B cell (primary cell): ENCODE measurements around the gene CDKL4. TPM values are rescaled to one million over a fixed set of nuclear protein-coding genes. Genes with fewer than 3 reads are reported as not detected.

Experiments
- ATAC-seq: fragments of 200-7000 bp; cut with Tn5 transposase; one replicate; pipeline ENCODE4 v1.10.0; 2021; ENCODE audit warnings: low read depth, mild to moderate bottlenecking, moderate number of reproducible peaks, moderate library complexity
- CTCF ChIA-PET: fragments of 350-600 bp; sonication (Branson Sonifier 250); formaldehyde crosslinking; loops from one replicate; lab custom pipeline; 2021; ENCODE audit warnings: antibody characterized with exemption, inconsistent platforms; lab: Charles Lee
- POLR2A ChIA-PET: fragments of 350-600 bp; sonication (Branson Sonifier 250); formaldehyde crosslinking; loops from one replicate; lab custom pipeline; 2021; ENCODE audit warnings: antibody characterized with exemption; lab: Charles Lee
- DNase-seq: peaks from one replicate; pipeline ENCODE4 v3.0.0; 2013
- H2AFZ ChIP-seq: 2 replicates; pipeline ENCODE4 v1.6.1; 2012; ENCODE audit warnings: mild to moderate bottlenecking, low read depth, low read length; ENCODE audit not compliant: insufficient read depth, poor library complexity, severe bottlenecking
- H3K27ac ChIP-seq, 2 donors: 1 replicate in 1 of 2; 2 replicates in 1 of 2; pipeline ENCODE4 v1.5.1; 2012 to 2013; ENCODE audit warnings: low read length in 2 of 2, mild to moderate bottlenecking in 2 of 2, moderate library complexity in 1 of 2
- H3K27me3 ChIP-seq, 4 experiments: fragments of 200-600 bp in 1 of 4; sonication (generic) in 1 of 4; replicated peaks in 1 of 4; 1 replicate in 2 of 4; 2 replicates in 2 of 4; pipeline versions ENCODE4 v1.6.1 to v1.7.0; 2013 to 2016; ENCODE audit warnings: low read length in 3 of 4, mild to moderate bottlenecking in 2 of 4, mixed read lengths in 1 of 4, moderate library complexity in 1 of 4; ENCODE audit not compliant: insufficient read depth in 4 of 4, control insufficient read depth in 3 of 4; ENCODE audit errors: control extremely low read depth in 1 of 4
- H3K36me3 ChIP-seq, 2 experiments: replicated peaks in 1 of 2; 1 replicate in 1 of 2; 2 replicates in 1 of 2; pipeline versions ENCODE4 v1.6.1 to v1.7.1; 2013; ENCODE audit warnings: low read length in 1 of 2; ENCODE audit not compliant: insufficient read depth in 2 of 2, control insufficient read depth in 1 of 2; ENCODE audit errors: control extremely low read depth in 1 of 2, extremely low read depth in 1 of 2
- H3K4me1 ChIP-seq, 2 donors: fragments of 200-600 bp in 1 of 2; sonication (generic) in 1 of 2; 1 replicate in 1 of 2; 2 replicates in 1 of 2; pipeline versions ENCODE4 v1.5.1 to v1.6.1; 2013 to 2017; ENCODE audit warnings: low read length in 2 of 2; ENCODE audit not compliant: control insufficient read depth in 2 of 2, insufficient read depth in 2 of 2
- H3K4me2 ChIP-seq: replicated peaks from 2 replicates; pipeline ENCODE3; 2012; ENCODE audit warnings: mild to moderate bottlenecking, low read depth, low read length; ENCODE audit not compliant: poor library complexity, severe bottlenecking
- H3K4me3 ChIP-seq, 5 experiments: fragments of 200-600 bp in 1 of 5; sonication (generic) in 1 of 5; 1 replicate in 3 of 5; 2 replicates in 2 of 5; pipeline versions ENCODE4 v1.5.1 to v1.7.0; 2011 to 2016; ENCODE audit warnings: low read length in 4 of 5, mild to moderate bottlenecking in 4 of 5, low read depth in 2 of 5, control low read depth in 1 of 5, moderate library complexity in 1 of 5; ENCODE audit not compliant: insufficient read depth in 1 of 5; ENCODE audit errors: control extremely low read depth in 1 of 5, extremely low read depth in 1 of 5
- H3K79me2 ChIP-seq: fragments of 200-600 bp; sonication (generic); one replicate; pipeline ENCODE4 v1.6.0; 2016; ENCODE audit warnings: low read length; ENCODE audit not compliant: control insufficient read depth, insufficient read depth
- H3K9ac ChIP-seq: fragments of 200-600 bp; sonication (generic); 2 replicates; pipeline ENCODE4 v1.6.1; 2017; ENCODE audit warnings: mild to moderate bottlenecking, low read length, moderate library complexity
- H3K9me3 ChIP-seq, 3 donors: one replicate each; pipeline versions ENCODE4 v1.6.1 to v1.7.1; 2013; ENCODE audit warnings: low read length in 2 of 3; ENCODE audit not compliant: control insufficient read depth in 2 of 3, insufficient read depth in 1 of 3; ENCODE audit errors: control extremely low read depth in 1 of 3
- H4K20me1 ChIP-seq: 2 replicates; pipeline ENCODE4 v1.6.0; 2012; ENCODE audit warnings: mild to moderate bottlenecking, low read length; ENCODE audit not compliant: insufficient read depth, control insufficient read depth, poor library complexity, severe bottlenecking
- H3K27ac Mint-ChIP-seq: one replicate; pipeline ENCODE4 v1.8.0; 2021; ENCODE audit warnings: mixed read lengths
- H3K27me3 Mint-ChIP-seq: one replicate; pipeline ENCODE4 v1.8.0; 2021; ENCODE audit warnings: mixed read lengths
- H3K4me1 Mint-ChIP-seq: one replicate; pipeline ENCODE4 v1.8.0; 2021; ENCODE audit warnings: mixed read lengths
- H3K4me3 Mint-ChIP-seq: one replicate; pipeline ENCODE4 v1.8.0; 2021; ENCODE audit warnings: mixed read lengths
- H3K9me3 Mint-ChIP-seq: one replicate; pipeline ENCODE4 v1.8.0; 2022; ENCODE audit warnings: mixed read lengths; ENCODE audit not compliant: insufficient read depth
- EZH2 ChIP-seq: IDR thresholded peaks from 2 replicates; pipeline ENCODE4 v1.6.1; 2012; ENCODE audit warnings: borderline replicate concordance, low read depth, mild to moderate bottlenecking, moderate library complexity, low read length; ENCODE audit not compliant: insufficient read depth, poor library complexity, severe bottlenecking
- WGBS: methylation state at CpG from one replicate; pipeline ENCODE4 v1.1.5; 2013; ENCODE audit warnings: missing lambda C conversion rate; ENCODE audit not compliant: insufficient coverage; 5-methylcytosine and 5-hydroxymethylcytosine counted together
- intact Hi-C: fragments of 100-400 bp; cut with micrococcal nuclease; formaldehyde crosslinking; loops from one replicate; pipeline ENCODE4 v1.10.0; 2022
- polyA plus RNA-seq: library from polyadenylated mRNA; depleted of rRNA; stranded (reverse); fragments of >200 nt; gene quantifications from 2 replicates; pipeline ENCODE4 v1.2.3, GENCODE V29; 2012
- total RNA-seq, 2 donors: library from RNA; stranded (reverse); fragments of 120-200 nt in 1 of 2; gene quantifications; 1 replicate in 1 of 2; 2 replicates in 1 of 2; pipeline versions ENCODE4 v1.2.3 to v1.2.4, GENCODE V29; 2013 to 2022
- TF ChIP-seq, protein P1 (sequence below): fragments of 200-600 bp; IDR thresholded peaks from one replicate; pipeline ENCODE4 v1.8.0; 2022; ENCODE audit warnings: antibody characterized with exemption, mild to moderate bottlenecking

CDKL4 gene
- total and polyA plus RNA-seq, 2 donors (not counting 1 experiment from before 2014, with no cell fraction given) = not detected

DNA sequence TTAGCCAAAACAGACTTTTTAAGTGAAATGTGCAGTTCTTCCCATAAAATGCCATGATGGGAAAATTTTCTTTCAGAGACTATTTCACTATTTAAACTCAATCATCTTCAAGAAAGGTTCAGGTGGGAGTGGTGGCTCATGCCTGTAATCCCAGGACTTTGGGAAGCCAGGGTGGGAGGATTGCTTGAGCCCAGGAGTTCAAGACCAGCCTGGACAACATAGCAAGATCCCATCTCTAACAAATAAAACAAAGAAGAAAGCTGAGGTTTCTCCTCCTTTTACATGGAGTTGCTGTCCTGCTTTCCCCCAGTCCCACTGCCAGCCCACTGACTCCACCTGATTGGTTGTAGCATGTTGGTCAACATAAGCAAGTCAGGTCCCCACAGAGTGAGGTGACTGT lies 97.1 kb downstream of the CDKL4 start:
- ATAC-seq (no peak), DNase-seq (no peak)
- TF ChIP-seq EZH2 = no peak
- Histone ChIP-seq H4K20me1 (no peaks in the 10 kb centered on the region), H3K27me3 (no peaks in the 10 kb centered on the region), H3K9ac (no peak overlapping the region), H3K27ac (no peak overlapping the region), H3K4me3 (no peak overlapping the region), H3K4me2 (no peak overlapping the region), H3K36me3 (no peaks in the 10 kb centered on the region), H3K4me1 (peaks cover 19 to 20% of the 10 kb centered on the region in 2 donors), H3K79me2 (no peaks in the 10 kb centered on the region), H2AFZ (no peak overlapping the region), H3K9me3 (peaks cover 0 to 3% (median 0%) of the 10 kb centered on the region in 3 donors)
- H3K4me3 Mint-ChIP-seq = no peak overlapping the region
- H3K27ac Mint-ChIP-seq = no peak overlapping the region
- H3K4me1 Mint-ChIP-seq = peaks cover 23% of the 10 kb centered on the region
- H3K9me3 Mint-ChIP-seq = no peaks in the 10 kb centered on the region
- CTCF ChIA-PET = interaction anchor here (0.6 kb wide), 1 partner anchor 65 kb away, joined by 3 read pairs; no protein-coding TSS in a partner anchor
- no peaks in the 10 kb centered on the region for H3K27me3 Mint-ChIP-seq
- POLR2A ChIA-PET = no interaction called here
- intact Hi-C loops = no loop called here

DNA sequence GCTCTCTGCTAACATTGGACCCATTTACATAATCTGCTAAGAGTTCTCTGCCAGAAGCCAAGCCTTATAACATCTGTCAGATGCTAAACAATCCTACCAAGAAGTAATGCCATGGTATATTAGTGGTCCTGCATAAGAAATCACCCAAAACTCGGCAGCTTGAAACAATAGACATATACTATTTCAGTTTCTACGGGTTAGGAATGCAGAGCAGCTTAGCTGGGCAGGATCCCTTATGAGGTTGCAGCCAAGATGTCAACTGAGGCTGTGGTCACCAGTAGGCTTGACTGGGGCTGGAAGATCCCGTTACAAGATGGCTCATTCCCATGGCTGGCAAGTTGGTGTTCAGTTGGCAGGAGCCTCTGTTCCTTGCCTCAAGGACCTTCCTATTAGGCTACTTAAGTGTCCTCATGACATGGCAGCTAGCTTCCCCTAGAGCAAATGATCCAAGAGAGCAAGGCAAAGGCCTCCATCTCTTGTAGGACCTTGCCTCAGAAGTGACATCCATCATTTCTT lies 97.8 kb downstream of the CDKL4 start:
- ChIA-PET CTCF (interaction anchor here (0.7 kb wide), 2 partner anchors 81 to 1317 kb away, joined by 3 read pairs; no protein-coding TSS in a partner anchor), POLR2A (interaction anchor here (0.6 to 0.8 kb wide), 2 partner anchors 12 to 27 kb away, joined by 3 to 6 read pairs; no protein-coding TSS in a partner anchor)
- Histone ChIP-seq H3K9ac (no peak overlapping the region), H3K4me3 (no peak overlapping the region), H3K9me3 (peaks cover 0 to 3% (median 0%) of the 10 kb centered on the region in 3 donors), H3K36me3 (no peaks in the 10 kb centered on the region), H3K79me2 (no peaks in the 10 kb centered on the region), H3K27ac (no peak overlapping the region), H2AFZ (no peak overlapping the region), H3K27me3 (no peaks in the 10 kb centered on the region), H3K4me1 (peaks cover 25 to 26% of the 10 kb centered on the region in 2 donors), H4K20me1 (no peaks in the 10 kb centered on the region), H3K4me2 (no peak overlapping the region)
- TF ChIP-seq, protein P1, sequence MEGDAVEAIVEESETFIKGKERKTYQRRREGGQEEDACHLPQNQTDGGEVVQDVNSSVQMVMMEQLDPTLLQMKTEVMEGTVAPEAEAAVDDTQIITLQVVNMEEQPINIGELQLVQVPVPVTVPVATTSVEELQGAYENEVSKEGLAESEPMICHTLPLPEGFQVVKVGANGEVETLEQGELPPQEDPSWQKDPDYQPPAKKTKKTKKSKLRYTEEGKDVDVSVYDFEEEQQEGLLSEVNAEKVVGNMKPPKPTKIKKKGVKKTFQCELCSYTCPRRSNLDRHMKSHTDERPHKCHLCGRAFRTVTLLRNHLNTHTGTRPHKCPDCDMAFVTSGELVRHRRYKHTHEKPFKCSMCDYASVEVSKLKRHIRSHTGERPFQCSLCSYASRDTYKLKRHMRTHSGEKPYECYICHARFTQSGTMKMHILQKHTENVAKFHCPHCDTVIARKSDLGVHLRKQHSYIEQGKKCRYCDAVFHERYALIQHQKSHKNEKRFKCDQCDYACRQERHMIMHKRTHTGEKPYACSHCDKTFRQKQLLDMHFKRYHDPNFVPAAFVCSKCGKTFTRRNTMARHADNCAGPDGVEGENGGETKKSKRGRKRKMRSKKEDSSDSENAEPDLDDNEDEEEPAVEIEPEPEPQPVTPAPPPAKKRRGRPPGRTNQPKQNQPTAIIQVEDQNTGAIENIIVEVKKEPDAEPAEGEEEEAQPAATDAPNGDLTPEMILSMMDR = no peak
- no peak for TF ChIP-seq EZH2
- intact Hi-C loops = no loop called here
- Mint-ChIP-seq H3K9me3 (no peaks in the 10 kb centered on the region), H3K27me3 (no peaks in the 10 kb centered on the region), H3K4me3 (no peak overlapping the region), H3K4me1 (peaks cover 29% of the 10 kb centered on the region), H3K27ac (no peak overlapping the region)
- DNase-seq (no peak), ATAC-seq (no peak)
- WGBS = 89% methylated on average over 1 of the region's 3 CpGs
